ENCODE measurements around the gene HSD17B2. TPM values are rescaled to one million over a fixed set of nuclear protein-coding genes. Genes with fewer than 3 reads are reported as not detected.

Gene HSD17B2
- total and polyA plus RNA-seq, 2 of the 4 experiments (the other 2 are of a cell fraction), result 0.12 to 0.18 TPM

GRCh38 chr16:82055728-82056549 lies 20.9 kb downstream of the HSD17B2 start (continued):
- no peak for TF ChIP-seq CEBPB (IDR thresholded peaks at IDR 0.05; ENCODE audit: low read depth, low read length)

- intact Hi-C loops (cut with micrococcal nuclease), result no loop called here
- dilution Hi-C loops (cut with HindIII; ENCODE audit: low sequenced_read_pairs, unreplicated experiment), result no loop called here
- Histone ChIP-seq H3K18ac (ENCODE audit: low read depth, low read length) (no peak overlapping the region), H2AK5ac (ENCODE audit: low read depth, low read length) (no peak overlapping the region), H4K5ac (ENCODE audit: low read depth, low read length) (no peak overlapping the region; the same call in 1 of the 2 replicates), H3K4ac (ENCODE audit: low read depth, low read length) (no peak overlapping the region), H3K23ac (ENCODE audit: low read depth, low read length) (no peak overlapping the region), H3K36me3 (ENCODE audit: control insufficient read depth, insufficient read depth, low read length) (no peaks in the 10 kb centered on the region), H3K27me3 (ENCODE audit: control insufficient read depth, insufficient read depth, low read length) (no peaks in the 10 kb centered on the region), H4K20me1 (ENCODE audit: insufficient read depth, low read length) (no peaks in the 10 kb centered on the region), H3K4me1 (ENCODE audit: control insufficient read depth, insufficient read depth, low read length) (no peaks in the 10 kb centered on the region; the same call in 1 of the 2 replicates), H3K14ac (replicated peaks; ENCODE audit: low read depth, low read length) (no peak overlapping the region), H3K9me3 (ENCODE audit: control insufficient read depth, insufficient read depth, low read length) (no peaks in the 10 kb centered on the region), H2AK9ac (replicated peaks; ENCODE audit: low read depth, low read length, poor library complexity) (no peak overlapping the region), H2BK120ac (ENCODE audit: low read depth, low read length) (no peak overlapping the region), H3K9me1 (ENCODE audit: insufficient read depth, low read length) (no peaks in the 10 kb centered on the region), H2AFZ (replicated peaks; ENCODE audit: low read length, poor library complexity) (no peak overlapping the region), H3K79me1 (ENCODE audit: low read depth in 1 of 2, low read length in 2 of 2) (no peaks in the 10 kb centered on the region), H3K4me2 (ENCODE audit: low read depth, low read length) (no peak overlapping the region), H3K9ac (ENCODE audit: low read depth, low read length) (no peak overlapping the region), H4K91ac (ENCODE audit: insufficient read depth, low read depth, low read length) (no peak overlapping the region), H2BK20ac (ENCODE audit: low read depth, low read length) (no peak overlapping the region), H3K56ac (ENCODE audit: extremely low read depth, insufficient read depth, low read length) (no peak overlapping the region), H2BK5ac (ENCODE audit: low read depth, low read length, poor library complexity, severe bottlenecking) (no peak overlapping the region), H3K27ac (ENCODE audit: insufficient read depth, low read length) (peak overlapping the region; percentile 54; the same call in 1 of the 2 replicates), H3K4me3 (ENCODE audit: insufficient read depth, low read depth, low read length) (no peak overlapping the region), H2BK15ac (ENCODE audit: low read depth, low read length) (no peak overlapping the region), H4K8ac (ENCODE audit: low read depth in 2 of 2, low read length in 2 of 2) (no peak overlapping the region)
- no CpG with 5 or more reads among the region's 3 CpGs for WGBS, 2 experiments (ENCODE audit: extremely low coverage in 2 of 2, insufficient read length in 1 of 2)
- in situ Hi-C loops (cut with MboI; ENCODE audit: low sequenced_read_pairs), result no loop called here
- ATAC-seq (ENCODE audit: low read depth) (no peak), DNase-seq (no peak)
- TF ChIP-seq, protein P1, sequence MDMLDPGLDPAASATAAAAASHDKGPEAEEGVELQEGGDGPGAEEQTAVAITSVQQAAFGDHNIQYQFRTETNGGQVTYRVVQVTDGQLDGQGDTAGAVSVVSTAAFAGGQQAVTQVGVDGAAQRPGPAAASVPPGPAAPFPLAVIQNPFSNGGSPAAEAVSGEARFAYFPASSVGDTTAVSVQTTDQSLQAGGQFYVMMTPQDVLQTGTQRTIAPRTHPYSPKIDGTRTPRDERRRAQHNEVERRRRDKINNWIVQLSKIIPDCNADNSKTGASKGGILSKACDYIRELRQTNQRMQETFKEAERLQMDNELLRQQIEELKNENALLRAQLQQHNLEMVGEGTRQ (IDR thresholded peaks at IDR 0.05; ENCODE audit: low read depth, low read length), result no peak
- POLR2A ChIA-PET (ENCODE audit: unreplicated experiment), result no interaction called here
- BruUV-seq (replicated peaks), result no TSS peak
- CTCF ChIA-PET, result no interaction called here
Measured at GRCh38 chr16:82056550-82056896, 21.5 kb downstream of the HSD17B2 start.

Data from IMR-90 (cell line).